OCI-LY1 (cell line): ENCODE measurements around the gene TUB.

ENCODE experiments used
- EZH2 ChIP-seq: fragments of 200-600 bp; sonication (generic), shearing (Covaris generic); IDR thresholded peaks from 2 replicates; pipeline ENCODE4 v1.8.0; 2017; ENCODE audit warnings: borderline replicate concordance, mixed run types, mild to moderate bottlenecking, antibody characterized with exemption, low read length, moderate library complexity, mixed read lengths
- TF ChIP-seq, protein P1 (sequence below): fragments of 200-600 bp; sonication (generic), shearing (Covaris generic); IDR thresholded peaks from 2 replicates; pipeline ENCODE4 v1.5.1; 2017; ENCODE audit warnings: mild to moderate bottlenecking, antibody characterized with exemption, low read length, moderate library complexity, mixed read lengths

DNA sequence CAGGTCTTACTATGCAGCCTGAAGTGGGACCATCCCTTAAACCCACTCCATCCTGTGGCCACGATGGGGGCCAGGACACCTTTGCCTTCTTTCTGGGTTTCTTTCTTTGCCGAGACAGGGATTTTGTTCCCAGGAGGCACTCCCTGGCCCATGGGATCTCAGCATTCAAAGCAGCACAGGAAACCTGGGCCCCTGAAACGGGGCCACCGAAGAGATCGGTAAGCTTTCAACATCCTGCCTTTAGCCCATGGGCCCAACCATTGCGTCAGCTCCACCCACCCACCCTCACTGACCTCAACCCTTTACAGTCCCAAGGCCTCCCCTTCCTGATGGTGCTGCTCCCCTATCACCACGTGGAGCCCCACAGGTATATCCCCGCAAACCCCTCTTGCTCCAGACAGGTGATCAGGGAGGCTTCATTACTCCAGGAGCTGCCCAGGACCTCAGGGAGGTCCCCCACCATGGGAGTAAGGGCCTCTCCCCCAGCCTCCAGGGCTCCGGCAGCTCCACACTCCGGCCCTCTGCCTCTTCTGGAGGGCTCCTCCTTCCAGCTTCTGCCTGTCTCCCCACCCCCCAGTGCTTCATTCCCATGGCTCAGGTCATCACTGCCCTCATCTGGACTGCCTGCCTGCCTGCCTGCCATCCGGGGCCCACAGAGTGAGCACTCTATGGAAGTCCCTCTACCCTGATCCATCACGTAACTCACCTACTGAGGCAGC lies 42.0 kb upstream of the TUB start:
- TF ChIP-seq, protein P1, sequence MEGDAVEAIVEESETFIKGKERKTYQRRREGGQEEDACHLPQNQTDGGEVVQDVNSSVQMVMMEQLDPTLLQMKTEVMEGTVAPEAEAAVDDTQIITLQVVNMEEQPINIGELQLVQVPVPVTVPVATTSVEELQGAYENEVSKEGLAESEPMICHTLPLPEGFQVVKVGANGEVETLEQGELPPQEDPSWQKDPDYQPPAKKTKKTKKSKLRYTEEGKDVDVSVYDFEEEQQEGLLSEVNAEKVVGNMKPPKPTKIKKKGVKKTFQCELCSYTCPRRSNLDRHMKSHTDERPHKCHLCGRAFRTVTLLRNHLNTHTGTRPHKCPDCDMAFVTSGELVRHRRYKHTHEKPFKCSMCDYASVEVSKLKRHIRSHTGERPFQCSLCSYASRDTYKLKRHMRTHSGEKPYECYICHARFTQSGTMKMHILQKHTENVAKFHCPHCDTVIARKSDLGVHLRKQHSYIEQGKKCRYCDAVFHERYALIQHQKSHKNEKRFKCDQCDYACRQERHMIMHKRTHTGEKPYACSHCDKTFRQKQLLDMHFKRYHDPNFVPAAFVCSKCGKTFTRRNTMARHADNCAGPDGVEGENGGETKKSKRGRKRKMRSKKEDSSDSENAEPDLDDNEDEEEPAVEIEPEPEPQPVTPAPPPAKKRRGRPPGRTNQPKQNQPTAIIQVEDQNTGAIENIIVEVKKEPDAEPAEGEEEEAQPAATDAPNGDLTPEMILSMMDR: no peak
- TF ChIP-seq EZH2: no peak
